Measurements from ENCODE around the gene SERINC5.

DNA sequence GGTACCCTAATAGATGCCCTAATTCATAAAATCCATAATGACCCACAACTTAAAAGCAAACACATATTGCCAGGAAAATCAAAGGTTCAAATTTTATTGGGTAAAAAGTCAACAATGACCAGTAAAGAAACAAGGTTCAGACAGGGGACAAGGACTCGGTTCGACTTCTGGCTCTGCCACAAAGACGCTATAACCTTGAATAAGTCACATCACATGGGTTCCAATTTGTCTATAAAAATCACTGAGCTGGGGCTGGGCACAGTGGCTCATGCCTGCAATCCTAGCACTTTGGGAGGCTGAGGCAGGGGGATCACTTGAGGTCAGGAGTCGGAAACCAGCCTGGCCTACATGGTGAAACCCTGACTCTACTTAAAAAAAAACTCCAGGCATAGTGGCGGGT is 80.5 kb downstream of the SERINC5 start:
- no peak for TF ChIP-seq CTCF (IDR thresholded peaks at IDR 0.05)
- TF ChIP-seq POLR2A (IDR thresholded peaks at IDR 0.05): no peak

Measured in thyroid gland (tissue), 4 donors.